Omental fat pad (tissue), 4 donors: ENCODE data around the gene RNLS. TPM values are rescaled to one million over a fixed set of nuclear protein-coding genes. Genes with fewer than 3 reads are reported as not detected.

Experiments
- ATAC-seq: fragments of 150-250 bp; one replicate; pipeline ENCODE4 v1.9.1; 2016; ENCODE audit warnings: mild to moderate bottlenecking, moderate library complexity; ENCODE audit not compliant: low FRiP score
- DNase-seq: peaks from one replicate; pipeline ENCODE4 v3.0.0-alpha.2; 2019; ENCODE audit warnings: low spot score
- total RNA-seq, 4 donors: library from RNA; depleted of rRNA; stranded (reverse); fragments of >200 nt; gene quantifications; one replicate each; pipeline ENCODE4 v1.1.0, GENCODE V29; 2016
- TF ChIP-seq, protein P1 (sequence below), 3 donors: fragments of 450-650 bp; IDR thresholded peaks; one replicate each; pipeline ENCODE4 v1.5.1; 2016 to 2017; ENCODE audit warnings: antibody characterized with exemption in 3 of 3, mild to moderate bottlenecking in 3 of 3, moderate library complexity in 2 of 3

Gene RNLS
- total RNA-seq, 4 donors from 2014 or later: 13.3 to 24.7 (median 18.3) TPM

DNA sequence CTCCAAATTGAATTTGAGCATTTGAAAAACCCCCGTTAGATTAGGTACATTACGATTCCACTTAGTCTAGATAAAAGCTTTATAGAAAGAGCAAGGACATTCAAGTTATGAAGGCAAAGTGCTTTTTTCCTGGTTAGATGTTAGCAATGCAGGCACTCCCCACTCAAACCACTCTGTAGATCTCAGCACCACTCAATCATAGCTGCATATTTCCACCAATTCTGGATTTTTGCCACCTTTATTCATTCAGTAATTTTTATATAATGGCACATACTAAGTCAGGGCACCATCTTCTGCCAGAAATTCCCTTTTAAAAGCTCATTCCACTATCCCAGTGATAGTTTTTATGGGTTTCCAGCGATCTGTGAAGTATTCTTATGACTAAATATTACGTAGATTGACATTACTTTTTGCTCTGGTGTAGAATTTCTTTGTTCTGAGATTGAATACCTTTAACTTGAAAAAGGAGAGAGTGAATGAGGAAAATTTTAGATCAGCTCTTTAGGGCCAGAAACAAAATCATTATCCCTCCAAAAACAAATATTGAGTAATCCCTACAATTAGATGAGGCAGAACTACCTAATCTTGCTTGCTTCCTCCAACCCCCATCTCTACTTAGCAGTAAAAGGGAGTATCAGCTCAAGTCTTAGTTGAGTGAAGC lies 51.6 kb downstream of the RNLS start:
- peak; percentile 67 for ATAC-seq
- no peak for DNase-seq
- TF ChIP-seq, protein P1, sequence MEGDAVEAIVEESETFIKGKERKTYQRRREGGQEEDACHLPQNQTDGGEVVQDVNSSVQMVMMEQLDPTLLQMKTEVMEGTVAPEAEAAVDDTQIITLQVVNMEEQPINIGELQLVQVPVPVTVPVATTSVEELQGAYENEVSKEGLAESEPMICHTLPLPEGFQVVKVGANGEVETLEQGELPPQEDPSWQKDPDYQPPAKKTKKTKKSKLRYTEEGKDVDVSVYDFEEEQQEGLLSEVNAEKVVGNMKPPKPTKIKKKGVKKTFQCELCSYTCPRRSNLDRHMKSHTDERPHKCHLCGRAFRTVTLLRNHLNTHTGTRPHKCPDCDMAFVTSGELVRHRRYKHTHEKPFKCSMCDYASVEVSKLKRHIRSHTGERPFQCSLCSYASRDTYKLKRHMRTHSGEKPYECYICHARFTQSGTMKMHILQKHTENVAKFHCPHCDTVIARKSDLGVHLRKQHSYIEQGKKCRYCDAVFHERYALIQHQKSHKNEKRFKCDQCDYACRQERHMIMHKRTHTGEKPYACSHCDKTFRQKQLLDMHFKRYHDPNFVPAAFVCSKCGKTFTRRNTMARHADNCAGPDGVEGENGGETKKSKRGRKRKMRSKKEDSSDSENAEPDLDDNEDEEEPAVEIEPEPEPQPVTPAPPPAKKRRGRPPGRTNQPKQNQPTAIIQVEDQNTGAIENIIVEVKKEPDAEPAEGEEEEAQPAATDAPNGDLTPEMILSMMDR (IDR thresholded peaks at IDR 0.05): no peak

DNA sequence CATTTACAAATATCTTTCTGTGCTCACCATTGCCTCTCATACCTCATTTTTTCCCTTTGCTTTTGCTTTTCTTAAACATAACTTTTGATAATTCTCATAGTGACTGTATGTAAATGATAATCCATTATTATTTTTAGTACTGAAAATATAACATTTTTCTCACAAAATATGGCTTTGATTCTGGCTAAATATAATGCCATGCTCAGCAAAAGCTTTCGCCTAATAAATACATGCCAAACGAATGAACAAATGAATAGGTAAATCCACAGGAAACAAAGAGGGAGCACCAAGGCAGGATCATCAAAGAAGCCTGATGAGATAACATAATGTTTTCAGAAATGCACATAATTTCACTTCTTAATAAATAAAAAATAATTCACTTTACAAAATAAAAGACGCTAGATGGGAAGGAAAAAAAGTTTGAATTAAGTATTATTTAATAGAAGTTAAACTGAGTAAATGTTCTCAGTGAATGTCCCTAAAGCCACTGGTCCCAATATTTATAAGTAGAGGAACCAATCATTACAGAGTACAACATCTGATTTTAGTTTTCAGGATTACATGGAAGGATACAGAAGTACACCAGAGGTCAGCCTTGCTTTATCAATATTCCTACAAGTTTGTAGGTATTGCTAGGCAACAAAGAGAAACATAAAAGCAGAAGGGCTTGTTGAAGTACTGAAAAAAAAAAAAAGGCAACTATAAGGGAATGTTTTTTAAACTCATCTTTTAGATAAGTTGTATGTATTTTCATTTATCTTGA lies 52.3 kb downstream of the RNLS start:
- ATAC-seq: no peak
- DNase-seq: no peak
- TF ChIP-seq, protein P1 (IDR thresholded peaks at IDR 0.05): no peak

DNA sequence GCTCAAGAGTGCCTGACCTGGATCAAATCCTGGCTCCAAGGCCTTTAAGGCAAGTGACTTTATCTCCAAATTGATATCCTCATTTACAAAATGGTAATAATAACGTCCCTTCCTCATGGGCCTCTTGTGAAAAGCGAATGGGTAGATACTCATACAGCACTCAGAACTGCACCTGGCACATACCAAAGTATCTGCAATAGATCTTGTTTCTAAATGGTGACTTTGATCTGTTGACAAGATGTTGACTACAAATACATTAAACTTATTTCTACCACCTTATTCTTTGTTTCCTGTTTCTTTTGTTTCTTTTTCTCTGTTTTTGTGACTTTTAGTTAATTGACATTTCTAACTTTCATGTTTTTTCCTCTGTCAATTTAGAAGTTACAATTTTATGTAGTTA lies 53.0 kb downstream of the RNLS start:
- no peak for DNase-seq
- ATAC-seq: no peak
- TF ChIP-seq, protein P1 (IDR thresholded peaks at IDR 0.05): no peak

DNA sequence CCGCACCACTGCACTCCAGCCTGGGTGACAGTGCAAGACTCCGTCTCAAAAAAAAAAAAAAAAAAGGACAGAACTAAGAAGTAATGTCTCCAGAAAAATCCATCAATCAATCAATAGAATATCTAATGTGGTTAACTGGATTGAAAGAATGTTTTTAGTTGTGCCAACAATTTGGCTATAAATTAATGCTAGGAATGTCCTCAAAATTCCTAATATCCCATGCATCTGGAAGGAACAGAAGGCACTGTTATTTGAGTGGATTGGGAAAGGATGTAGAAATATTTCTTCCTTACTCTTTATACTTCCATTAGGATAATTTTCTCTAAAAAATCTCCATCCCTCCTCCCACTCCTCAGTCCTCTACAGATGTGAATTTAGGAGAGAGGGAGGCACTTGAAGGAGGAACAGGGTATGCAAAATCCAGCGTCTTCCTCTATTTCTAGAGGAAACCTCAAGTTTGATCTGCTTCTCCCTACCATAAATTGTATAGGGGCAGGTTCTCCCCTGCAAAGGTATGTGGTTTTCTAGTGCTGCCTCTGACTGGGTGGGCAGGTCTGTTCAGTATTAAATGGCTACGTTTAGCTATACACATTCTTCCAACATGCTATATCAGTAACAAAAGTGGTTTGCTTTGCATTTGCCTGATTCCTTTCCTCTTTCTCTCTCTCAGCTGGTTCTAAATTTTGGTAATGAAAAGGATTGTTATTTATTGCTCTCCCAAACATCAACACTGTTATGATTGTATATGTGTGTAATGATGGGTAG lies 54.1 kb downstream of the RNLS start:
- DNase-seq (no peak), ATAC-seq (no peak)
- TF ChIP-seq, protein P1 (IDR thresholded peaks at IDR 0.05): no peak

DNA sequence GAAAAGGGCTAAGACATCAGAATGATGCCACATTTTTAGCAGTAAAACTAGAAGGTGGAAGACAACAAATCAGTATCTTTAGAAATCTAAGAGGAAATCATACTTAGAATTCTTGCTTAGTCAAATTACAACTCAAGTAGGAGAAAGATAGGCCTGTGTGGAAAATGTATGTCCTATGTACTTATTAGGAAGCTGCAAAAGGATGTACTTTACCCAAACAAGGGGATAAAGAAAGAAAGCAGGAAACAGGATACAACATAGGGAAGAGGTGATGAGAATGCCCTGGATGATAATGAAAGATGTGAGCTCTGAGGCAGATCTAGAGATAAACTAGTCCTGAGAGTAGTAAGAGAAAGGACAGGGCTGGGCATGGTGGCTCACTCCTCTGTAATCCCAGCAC lies 54.9 kb downstream of the RNLS start:
- ATAC-seq: no peak
- no peak for DNase-seq
- TF ChIP-seq, protein P1 (IDR thresholded peaks at IDR 0.05): no peak

DNA sequence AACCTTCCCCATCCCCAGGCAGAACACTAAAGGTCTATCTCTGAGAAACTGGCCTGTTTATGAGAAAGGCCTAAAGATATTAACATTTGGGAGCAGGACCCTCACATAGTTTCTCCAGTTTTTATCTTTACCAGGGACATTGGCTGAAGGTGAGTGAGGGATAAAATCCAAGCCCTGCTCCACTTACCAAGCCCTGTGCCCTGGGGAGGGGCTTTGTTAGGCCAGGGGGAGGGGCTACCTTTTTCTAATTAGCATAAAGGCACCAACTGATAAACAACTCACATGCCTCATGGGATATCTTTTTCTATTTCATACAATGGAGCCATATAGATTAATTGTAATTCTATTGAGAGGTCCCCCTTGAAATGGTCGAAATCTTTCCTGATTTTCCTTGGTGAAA lies 55.9 kb downstream of the RNLS start:
- no peak for DNase-seq
- TF ChIP-seq, protein P1 (IDR thresholded peaks at IDR 0.05): no peak
- ATAC-seq: no peak
